Measurements from ENCODE around the gene MST1.

Gene MST1

DNA sequence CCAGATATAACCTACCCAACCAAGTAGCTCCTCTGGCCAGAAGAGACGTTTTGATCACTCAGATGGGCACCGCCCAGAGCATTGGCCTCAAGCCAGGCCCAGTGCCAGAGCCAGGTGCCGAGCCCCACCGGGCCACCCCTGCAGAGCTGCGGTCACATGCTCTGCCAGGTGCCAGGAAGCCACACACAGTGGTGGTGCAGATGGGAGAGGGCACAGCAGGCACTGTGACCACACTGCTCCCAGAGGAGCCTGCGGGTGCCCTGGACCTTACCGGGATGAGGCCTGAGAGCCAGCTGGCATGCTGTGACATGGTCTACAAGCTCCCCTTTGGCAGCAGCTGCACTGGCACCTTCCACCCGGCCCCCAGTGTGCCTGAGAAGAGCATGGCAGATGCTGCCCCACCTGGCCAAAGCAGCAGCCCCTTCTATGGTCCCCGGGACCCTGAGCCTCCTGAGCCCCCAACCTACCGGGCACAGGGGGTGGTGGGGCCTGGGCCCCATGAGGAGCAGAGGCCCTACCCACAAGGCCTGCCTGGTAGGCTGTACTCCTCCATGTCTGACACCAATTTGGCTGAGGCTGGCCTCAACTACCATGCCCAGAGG is 34.2 kb downstream of the MST1 start:
- no peak for DNase-seq

DNA sequence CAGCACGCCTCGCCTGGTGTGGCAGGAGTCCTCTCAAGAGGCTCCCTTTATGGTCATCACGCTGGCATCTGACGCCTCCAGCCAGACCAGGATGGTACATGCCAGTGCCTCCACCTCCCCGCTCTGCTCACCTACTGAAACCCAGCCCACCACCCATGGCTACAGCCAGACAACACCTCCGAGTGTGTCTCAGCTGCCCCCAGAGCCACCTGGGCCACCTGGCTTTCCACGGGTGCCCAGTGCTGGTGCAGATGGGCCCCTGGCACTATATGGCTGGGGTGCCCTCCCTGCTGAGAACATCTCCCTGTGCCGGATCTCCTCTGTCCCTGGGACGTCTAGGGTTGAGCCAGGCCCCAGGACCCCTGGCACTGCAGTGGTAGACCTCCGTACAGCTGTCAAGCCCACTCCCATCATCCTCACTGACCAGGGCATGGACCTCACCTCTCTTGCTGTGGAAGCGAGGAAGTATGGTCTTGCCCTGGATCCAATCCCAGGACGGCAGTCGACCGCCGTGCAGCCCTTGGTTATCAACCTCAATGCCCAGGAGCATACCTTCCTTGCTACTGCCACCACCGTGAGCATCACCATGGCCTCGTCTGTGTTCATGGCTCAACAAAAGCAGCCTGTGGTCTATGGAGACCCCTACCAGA is 35.0 kb downstream of the MST1 start:
- DNase-seq = no peak

DNA sequence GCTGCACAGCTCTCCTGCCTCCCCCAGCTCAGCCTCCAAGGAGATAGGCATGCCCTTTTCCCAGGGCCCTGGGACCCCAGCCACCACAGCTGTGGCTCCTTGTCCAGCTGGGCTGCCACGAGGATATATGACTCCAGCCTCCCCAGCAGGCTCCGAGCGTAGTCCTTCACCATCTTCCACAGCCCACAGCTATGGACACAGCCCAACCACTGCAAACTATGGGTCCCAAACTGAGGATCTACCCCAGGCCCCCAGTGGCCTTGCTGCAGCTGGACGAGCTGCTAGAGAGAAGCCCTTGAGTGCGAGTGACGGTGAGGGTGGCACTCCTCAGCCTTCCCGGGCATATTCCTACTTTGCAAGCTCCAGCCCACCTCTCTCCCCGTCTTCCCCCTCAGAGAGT is 35.7 kb downstream of the MST1 start:
- DNase-seq = no peak

DNA sequence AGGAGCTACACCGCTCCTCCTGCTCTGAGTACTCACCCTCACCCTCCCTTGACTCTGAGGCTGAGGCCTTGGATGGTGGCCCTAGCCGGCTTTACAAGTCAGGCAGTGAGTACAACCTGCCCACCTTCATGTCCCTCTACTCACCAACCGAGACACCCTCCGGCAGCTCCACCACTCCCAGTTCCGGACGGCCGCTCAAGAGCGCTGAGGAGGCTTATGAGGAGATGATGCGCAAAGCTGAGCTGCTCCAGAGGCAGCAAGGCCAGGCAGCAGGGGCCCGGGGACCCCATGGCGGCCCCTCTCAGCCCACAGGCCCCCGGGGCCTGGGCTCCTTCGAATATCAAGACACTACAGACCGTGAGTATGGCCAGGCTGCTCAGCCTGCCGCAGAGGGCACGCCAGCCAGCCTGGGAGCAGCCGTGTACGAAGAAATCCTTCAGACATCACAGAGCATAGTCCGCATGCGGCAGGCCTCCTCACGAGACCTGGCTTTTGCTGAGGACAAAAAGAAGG is 36.3 kb downstream of the MST1 start:
- DNase-seq = no peak

DNA sequence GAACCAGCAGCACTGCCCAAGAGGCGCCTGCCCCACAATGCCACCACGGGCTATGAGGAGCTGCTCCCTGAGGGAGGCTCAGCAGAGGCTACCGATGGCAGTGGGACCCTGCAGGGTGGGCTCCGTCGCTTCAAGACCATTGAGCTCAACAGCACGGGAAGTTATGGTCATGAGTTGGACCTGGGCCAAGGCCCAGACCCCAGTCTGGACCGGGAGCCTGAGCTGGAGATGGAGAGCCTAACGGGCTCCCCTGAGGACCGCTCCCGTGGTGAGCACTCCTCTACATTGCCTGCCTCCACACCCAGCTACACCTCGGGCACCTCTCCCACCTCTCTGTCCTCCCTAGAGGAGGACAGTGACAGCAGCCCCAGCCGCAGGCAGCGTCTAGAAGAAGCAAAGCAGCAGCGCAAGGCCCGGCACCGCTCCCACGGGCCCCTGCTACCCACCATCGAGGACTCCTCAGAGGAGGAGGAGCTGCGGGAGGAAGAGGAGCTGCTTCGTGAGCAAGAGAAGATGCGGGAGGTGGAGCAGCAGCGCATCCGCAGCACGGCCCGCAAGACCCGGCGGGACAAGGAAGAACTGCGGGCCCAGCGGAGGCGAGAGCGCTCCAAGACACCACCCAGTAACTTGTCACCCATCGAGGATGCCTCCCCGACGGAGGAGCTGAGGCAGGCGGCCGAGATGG is 36.9 kb downstream of the MST1 start:
- no peak for DNase-seq

DNA sequence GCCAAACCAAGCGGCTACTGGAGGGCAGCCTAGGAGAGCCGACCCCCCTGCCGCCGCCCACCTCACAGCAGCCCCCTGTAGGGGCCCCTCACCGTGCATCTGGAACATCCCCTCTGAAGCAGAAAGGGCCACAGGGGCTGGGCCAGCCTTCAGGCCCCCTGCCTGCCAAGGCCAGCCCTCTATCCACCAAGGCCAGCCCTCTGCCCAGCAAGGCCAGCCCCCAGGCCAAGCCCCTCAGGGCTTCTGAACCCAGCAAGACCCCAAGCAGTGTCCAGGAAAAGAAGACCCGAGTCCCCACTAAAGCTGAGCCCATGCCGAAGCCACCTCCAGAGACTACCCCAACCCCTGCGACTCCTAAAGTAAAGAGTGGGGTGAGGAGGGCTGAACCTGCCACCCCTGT is 38.6 kb downstream of the MST1 start:
- no peak for DNase-seq

DNA sequence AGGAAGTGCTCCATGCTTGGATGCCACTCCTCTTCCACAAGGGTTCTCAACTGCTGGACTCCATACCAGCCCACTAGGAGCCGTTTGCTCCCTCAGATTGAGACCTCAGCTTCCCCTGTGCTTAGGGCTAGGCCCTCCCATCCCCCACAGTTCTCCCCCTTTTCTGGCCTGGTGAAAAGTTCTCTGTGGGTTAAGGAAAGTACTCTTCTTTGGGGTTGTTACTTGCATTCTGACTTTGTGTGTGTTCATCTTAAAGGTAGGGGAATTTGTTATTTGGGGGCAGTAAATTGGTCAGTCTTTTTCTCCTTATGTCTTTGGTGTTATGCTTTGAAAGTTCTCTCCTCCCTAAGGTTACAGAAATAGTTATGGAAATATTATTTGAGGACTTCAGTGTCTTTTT is 39.1 kb downstream of the MST1 start:
- DNase-seq = no peak

DNA sequence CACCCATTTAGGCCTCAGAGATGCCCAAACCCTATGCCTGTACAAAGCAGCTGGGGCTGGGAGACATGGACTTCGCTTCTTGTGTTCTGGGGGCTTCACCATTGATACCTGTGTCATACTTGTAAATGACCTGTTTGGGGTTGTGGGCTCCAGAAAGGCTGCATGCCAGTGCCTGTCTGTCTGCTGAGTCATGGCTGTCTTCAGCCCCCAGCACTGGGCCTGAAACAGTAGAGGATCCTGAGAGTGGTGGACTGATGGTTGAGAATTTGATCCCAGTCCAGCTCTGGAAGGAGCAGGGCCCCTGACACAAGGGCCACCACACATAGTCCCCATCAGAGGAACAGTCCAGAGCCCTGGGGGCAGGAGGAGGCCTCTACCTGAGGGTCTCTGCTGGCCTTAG is 39.7 kb downstream of the MST1 start:
- DNase-seq = no peak

DNA sequence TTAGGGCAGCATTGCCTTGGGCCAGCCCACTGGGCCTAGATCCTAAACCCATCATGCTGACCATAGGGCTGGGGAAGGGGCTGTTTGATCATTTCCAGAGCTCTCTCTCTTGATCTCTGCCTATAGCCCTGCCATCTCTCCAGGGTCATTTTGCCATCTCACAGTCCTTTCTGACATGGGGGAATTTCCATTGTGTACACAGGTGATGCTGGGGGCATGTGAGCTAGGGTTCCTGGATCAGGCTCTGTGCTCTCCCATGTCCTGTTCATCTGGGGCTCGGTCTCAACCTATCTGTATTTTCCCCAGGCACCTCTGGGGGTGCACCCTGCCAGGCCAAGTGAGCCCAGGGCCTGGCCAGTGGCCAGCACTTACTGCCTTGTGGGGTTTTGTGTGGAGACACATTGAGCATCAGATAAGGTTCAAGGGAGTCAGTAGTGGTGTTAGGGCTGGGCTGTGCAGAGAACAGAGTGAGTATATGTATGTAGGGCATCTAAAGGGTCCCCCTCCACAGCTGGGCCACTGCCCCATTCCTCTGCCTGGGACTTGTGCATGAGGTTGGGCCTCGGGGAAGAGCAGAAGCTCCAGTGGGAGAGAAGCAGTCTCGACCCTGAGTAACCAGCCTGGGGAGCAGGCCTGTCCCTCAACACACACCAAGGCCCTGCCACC is 40.8 kb downstream of the MST1 start:
- DNase-seq = peak; percentile 94

DNA sequence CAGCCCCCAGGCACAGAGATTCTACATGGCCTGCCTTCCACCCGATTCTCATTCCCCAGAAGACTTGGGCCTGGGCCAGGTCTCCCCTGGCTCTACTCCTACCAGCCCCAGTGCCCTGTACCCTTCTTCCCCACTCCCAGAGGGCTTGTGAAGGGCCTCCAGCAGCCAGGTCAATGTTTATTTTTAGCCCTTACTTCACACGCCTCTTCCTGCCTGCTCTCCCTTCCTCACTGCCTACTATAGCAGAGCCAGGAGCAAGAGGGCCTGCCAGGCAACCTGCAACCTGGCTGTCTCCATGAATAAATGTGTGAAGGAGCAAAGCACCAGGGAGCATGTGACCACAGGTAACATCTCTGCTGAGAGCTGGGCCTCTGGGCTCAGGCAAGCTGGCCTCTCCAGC is 41.5 kb downstream of the MST1 start:
- DNase-seq = no peak

DNA sequence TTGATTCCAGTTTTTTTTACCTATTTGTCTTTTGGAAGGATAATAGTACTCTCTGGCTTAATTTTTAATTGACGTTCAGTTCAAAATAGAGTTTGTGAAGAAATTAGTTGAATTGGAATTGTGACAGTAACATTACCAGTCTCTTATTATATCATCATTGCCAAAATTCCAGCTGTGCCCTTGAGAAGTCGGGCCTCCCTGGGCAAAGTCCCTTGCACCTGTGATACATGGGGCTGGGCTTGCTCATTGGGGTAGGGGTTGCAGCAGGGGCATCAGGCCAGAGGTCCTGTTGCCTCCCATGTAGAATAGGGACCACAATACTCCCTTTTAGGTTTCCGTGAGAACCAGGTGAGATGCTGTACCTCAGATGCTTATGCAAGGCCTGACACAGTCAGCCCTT is 43.0 kb downstream of the MST1 start:
- no peak for DNase-seq

DNA sequence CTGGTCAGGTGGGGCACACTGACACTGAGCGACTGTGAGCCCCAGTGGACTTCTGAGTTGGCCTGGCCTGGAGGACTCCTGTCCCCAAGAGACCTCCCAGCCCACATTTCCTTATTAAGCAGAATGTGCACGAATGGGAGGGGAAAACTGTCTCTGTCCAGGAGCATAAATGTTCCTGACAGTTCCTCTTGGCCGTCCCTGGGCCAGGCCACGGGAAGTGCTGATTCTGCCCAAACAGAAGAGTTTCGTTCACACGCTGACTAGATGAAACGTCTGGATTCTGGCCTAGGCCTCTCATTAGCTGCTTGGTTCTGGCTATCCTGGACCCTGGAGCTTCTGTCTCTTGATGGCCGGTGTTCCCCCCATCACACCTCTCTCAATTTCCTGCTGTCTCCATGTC is 44.6 kb downstream of the MST1 start:
- DNase-seq = no peak

DNA sequence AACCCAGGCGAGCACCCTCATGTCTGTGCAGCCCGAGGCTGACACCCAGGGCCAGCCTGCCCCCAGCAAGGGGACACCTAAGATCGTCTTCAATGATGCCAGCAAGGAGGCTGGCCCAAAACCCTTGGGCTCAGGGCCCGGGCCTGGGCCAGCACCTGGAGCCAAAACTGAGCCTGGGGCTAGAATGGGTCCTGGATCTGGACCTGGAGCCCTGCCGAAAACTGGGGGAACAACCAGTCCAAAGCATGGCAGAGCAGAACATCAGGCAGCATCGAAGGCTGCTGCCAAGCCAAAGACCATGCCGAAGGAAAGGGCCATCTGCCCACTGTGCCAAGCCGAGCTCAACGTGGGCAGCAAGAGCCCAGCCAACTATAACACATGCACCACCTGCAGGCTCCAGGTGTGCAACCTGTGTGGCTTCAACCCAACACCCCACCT is 46.5 kb downstream of the MST1 start:
- DNase-seq = no peak

DNA sequence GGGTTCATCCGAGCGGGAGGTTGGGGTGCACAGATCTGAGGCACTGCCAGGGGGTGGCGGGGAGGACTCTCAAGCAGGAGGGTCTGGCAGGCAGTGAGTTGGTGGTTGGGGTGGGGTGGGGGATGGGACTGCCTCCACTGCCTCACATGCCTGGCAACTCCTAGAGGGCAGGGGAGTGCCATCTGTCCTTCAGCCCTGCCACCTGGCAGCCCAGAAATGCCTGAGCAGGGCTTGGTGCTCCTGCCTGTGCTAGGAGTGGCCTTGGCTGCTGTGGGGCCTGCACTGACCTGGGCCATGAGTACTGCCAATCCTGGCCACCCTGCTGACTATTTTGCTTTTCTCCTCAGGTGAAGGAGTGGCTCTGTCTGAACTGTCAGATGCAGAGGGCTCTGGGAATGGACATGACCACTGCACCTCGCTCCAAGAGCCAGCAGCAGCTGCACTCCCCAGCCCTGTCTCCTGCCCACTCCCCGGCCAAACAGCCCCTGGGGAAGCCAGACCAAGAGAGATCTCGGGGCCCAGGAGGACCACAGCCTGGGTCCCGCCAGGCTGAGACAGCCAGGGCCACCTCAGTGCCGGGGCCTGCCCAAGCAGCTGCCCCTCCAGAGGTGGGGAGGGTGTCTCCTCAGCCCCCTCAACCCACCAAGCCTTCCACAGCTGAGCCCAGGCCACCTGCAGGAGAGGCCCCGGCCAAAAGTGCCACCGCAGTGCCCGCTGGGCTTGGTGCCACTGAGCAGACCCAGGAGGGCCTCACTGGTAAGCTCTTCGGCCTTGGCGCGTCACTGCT is 47.2 kb downstream of the MST1 start:
- no peak for DNase-seq

DNA sequence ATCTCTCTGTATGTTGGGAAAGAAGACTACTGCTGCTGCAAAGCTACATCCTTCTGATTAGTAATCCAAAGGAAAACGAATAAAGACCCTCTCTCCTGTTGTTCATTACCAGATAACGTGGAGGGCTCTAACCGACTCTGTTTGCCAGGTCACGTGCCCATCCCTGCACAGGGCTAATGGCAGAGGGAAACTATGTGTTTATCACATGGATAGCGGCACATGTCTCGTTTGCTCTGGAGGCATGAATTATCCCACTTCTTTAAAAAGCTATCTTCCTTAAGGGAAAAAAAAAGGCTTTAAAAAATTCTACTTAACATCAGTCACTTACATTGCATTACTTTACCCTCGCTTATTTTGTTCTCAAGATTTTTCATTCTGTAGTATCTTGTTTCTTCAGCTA is 48.0 kb downstream of the MST1 start:
- no peak for DNase-seq

DNA sequence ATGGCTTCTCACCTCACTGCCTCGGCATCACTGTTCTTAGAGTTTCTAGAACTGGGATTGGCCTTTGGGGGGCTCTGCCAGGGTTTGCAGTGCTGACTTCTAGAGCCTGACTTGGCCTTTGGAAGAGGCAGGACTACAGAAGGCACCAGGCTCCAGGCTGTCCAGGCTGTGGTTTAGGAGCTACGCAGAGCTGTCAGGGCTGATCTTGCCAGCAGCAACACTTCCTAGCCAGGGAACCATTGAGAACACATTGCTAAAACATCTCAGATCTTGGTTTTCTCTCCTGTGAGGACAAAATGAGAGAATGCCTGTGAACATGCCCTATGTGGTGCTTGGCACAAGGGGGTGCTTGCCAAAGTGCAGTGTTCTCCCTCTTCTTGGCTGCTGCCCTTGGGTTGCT is 49.7 kb downstream of the MST1 start:
- no peak for DNase-seq

DNA sequence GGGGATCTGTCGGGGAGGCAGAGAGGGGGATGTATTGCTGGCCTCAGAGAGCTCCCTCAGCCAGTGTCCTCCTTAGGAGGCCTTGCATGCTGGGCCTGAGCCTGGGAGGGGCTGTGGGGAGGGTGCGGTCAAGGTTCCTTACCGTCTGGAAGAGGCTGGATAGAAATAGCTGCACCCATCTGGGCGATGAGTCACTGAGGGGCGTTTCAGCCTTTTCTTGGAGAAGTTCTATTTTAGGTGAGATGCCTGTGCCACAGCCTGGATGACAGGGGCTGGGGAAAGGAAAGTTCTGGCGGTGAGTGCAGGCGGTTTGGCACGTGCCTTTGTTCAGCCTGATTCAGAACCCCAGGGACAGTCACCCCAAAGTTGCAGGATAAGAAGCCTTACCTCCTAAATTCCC is 50.8 kb downstream of the MST1 start:
- peak; percentile 75 for DNase-seq

DNA sequence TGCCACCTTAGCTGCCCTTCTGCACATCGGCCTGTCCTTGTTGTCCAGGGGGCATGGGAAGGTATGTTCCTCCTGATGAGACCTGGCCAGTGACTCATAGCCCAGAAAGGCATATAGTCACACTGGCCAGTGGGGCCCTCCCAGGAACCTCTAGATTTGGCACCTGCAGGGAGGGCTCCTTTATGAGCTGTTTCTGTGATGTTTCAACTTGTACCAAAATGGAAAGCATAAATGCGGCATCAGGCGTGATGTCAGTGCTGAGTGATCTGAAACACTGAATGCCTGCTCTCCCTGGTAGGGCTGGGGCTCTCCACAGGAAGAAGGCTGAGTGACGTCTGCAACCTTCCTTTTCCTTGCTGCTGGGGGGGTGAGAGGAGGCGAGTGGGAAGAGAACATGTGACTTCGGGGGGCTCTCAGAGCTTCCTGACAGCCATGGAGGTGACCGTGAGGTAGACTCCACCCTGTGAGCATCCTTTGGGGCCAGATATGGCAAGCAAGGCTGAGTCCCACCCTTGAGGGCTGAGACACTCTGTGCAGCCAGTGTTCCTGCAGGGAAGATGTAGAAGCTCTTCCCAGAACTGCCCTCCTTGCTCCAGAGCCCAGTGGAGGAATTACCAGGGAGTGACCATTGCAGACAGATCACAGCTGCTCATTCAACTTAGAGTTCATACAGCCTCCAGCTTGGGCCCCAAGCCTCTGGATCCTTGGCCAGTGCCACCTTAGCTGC is 52.2 kb downstream of the MST1 start:
- no peak for DNase-seq

DNA sequence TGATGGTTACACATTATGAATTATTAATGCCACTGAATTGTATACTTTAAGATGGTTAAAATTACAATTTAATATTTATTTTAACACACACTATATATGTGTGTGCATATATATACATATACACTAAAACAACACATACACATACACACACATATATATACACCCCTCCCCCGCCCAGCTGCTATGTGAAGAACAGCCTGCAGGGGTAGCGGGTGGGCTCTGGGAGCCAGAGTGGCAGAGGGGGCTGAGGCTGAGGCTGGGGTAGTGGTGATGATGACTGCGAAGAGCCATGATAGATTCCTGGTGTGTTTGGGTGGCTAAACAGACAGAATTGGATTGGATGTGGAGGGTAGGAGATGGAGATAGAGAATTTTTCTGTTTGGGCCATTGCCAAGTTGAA is 54.5 kb downstream of the MST1 start:
- DNase-seq = no peak
